Measurements from ENCODE around the gene CMIP. TPM values are rescaled to one million over a fixed set of nuclear protein-coding genes. Genes with fewer than 3 reads are reported as not detected.
A peak's percentile ranks its signal among the peaks of the same experiment; 100 is the strongest.

The CMIP gene
- total and polyA plus RNA-seq, 10 of the 15 experiments (the other 5 are each of a cell fraction or from before 2014, with no cell fraction given): 1.2 to 43.2 (median 4.4) TPM

DNA sequence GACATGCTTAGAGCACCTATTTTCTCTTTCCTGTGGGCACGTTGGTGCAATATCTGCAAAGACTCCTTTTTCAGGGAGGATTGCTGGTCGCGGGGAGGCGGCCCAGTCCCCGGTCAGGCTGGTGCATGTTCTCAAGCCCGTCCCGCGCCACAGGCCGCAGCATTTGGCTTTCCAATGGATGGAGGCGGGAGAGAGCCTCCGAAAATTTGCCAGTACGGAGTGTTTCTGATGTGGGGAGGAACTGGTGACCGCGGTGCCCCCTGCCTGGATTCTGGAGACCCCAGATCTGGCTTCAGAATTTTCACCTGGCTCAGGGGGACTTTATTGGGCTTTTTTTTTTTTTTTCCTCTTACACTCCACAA is 2.3 kb downstream of the CMIP start:
- Histone ChIP-seq H3K4me3 (peak overlapping the region; percentile 100), H3K9ac (ENCODE audit: control insufficient read depth, insufficient read depth, low read length) (peak overlapping the region; percentile 97), H3K27me3 (replicated peaks in 1 of 2; ENCODE audit: control insufficient read depth in 2 of 2, insufficient read depth in 2 of 2, low read length in 1 of 2) (no peaks in the 10 kb centered on the region), H4K20me1 (ENCODE audit: control insufficient read depth, insufficient read depth) (no peaks in the 10 kb centered on the region), H3K79me2 (ENCODE audit: control insufficient read depth, insufficient read depth, low read length) (peaks cover 68% of the 10 kb centered on the region), H2AFZ (ENCODE audit: control insufficient read depth, low read depth, low read length) (no peak overlapping the region), H3K9me3 (replicated peaks; ENCODE audit: control insufficient read depth, insufficient read depth, low read length) (peaks cover 5% of the 10 kb centered on the region; the same call in 1 of the 3 replicates), H3K36me3 (ENCODE audit: control insufficient read depth in 2 of 2, insufficient read depth in 2 of 2, low read length in 1 of 2) (no peaks in the 10 kb centered on the region; a peak in 3 of 4 replicates), H3K27ac (ENCODE audit: control insufficient read depth, insufficient read depth) (peak overlapping the region; percentile 87), H3K4me1 (ENCODE audit: control insufficient read depth, insufficient read depth, low read length) (peaks cover 22% of the 10 kb centered on the region), H3K4me2 (ENCODE audit: control insufficient read depth, insufficient read depth) (peak overlapping the region; percentile 89)
- BruUV-seq (replicated peaks): no TSS peak
- ChIA-PET RAD21 (ENCODE audit: unreplicated experiment) (interaction anchor here (1.4 kb wide), 1 partner anchor 34 kb away, joined by 17 read pairs; no protein-coding TSS in a partner anchor), CTCF (interaction anchor here (1.0 to 1.7 kb wide), 4 partner anchors 17 to 34 kb away, joined by 3 to 17 read pairs (median 5); no protein-coding TSS in a partner anchor), SMC1A (ENCODE audit: uncharacterized antibody, unreplicated experiment) (interaction anchor here (0.6 to 3.3 kb wide), 7 partner anchors 16 to 176 kb away, joined by 3 to 16 read pairs (median 5); no protein-coding TSS in a partner anchor), POLR2A (interaction anchor here (1.2 to 2.2 kb wide), 2 partner anchors 33 to 35 kb away, joined by 4 to 12 read pairs; no protein-coding TSS in a partner anchor)
- TF ChIP-seq BACH1 (IDR thresholded peaks at IDR 0.05; ENCODE audit: borderline replicate concordance) (no peak), IRF4 (IDR thresholded peaks at IDR 0.05; ENCODE audit: low read depth, low read length) (no peak), RBBP5 (conservative IDR thresholded peaks at IDR 0.05) (no peak), POLR2AphosphoS5 (IDR thresholded peaks at IDR 0.05; ENCODE audit: low read length) (no peak)
- TF ChIP-seq, protein P1, sequence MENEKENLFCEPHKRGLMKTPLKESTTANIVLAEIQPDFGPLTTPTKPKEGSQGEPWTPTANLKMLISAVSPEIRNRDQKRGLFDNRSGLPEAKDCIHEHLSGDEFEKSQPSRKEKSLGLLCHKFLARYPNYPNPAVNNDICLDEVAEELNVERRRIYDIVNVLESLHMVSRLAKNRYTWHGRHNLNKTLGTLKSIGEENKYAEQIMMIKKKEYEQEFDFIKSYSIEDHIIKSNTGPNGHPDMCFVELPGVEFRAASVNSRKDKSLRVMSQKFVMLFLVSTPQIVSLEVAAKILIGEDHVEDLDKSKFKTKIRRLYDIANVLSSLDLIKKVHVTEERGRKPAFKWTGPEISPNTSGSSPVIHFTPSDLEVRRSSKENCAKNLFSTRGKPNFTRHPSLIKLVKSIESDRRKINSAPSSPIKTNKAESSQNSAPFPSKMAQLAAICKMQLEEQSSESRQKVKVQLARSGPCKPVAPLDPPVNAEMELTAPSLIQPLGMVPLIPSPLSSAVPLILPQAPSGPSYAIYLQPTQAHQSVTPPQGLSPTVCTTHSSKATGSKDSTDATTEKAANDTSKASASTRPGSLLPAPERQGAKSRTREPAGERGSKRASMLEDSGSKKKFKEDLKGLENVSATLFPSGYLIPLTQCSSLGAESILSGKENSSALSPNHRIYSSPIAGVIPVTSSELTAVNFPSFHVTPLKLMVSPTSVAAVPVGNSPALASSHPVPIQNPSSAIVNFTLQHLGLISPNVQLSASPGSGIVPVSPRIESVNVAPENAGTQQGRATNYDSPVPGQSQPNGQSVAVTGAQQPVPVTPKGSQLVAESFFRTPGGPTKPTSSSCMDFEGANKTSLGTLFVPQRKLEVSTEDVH (IDR thresholded peaks at IDR 0.05; ENCODE audit: low read depth, partially characterized antibody): no peak
- TF ChIP-seq, protein P2, sequence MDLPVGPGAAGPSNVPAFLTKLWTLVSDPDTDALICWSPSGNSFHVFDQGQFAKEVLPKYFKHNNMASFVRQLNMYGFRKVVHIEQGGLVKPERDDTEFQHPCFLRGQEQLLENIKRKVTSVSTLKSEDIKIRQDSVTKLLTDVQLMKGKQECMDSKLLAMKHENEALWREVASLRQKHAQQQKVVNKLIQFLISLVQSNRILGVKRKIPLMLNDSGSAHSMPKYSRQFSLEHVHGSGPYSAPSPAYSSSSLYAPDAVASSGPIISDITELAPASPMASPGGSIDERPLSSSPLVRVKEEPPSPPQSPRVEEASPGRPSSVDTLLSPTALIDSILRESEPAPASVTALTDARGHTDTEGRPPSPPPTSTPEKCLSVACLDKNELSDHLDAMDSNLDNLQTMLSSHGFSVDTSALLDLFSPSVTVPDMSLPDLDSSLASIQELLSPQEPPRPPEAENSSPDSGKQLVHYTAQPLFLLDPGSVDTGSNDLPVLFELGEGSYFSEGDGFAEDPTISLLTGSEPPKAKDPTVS (IDR thresholded peaks at IDR 0.05; ENCODE audit: low read depth, low read length): no peak
- DNase-seq (ENCODE audit: low read depth, low spot score): no peak
- FAIRE-seq: no peak
- ATAC-seq: no peak
- WGBS (ENCODE audit: insufficient coverage, insufficient replicate concordance, low lambda C conversion rate, missing lambda C conversion rate): 92% methylated on average over 14 of the region's 14 CpGs
- intact Hi-C loops (cut with micrococcal nuclease; ENCODE audit: unreplicated experiment): loop anchor here (1.0 to 5.0 kb wide), 2 partner anchors 34 to 75 kb away; no protein-coding TSS in a partner anchor
- in situ Hi-C loops (cut with MboI): no loop called here

Data from GM12878 (cell line).